ENCODE results near the gene MICALL1. TPM values are rescaled to one million over a fixed set of nuclear protein-coding genes. Genes with fewer than 3 reads are reported as not detected.
"Not testable (repeated sequence)": the region's sequence is repeated elsewhere in the genome, so short reads cannot be mapped to it uniquely, and the experiment has no call there.

Gene MICALL1
- total RNA-seq, 1 donor from 2014 or later: 30.4 TPM

GRCh38 chr22:37972527-37972926, 66.4 kb downstream of the MICALL1 start:
- DNase-seq (ENCODE audit: low spot score) (no peak), ATAC-seq (no peak)
- intact Hi-C loops (cut with DNase I): no loop called here

- intact Hi-C loops (cut with DNase I): no loop called here
Measured at GRCh38 chr22:37973271-37974170, 67.4 kb downstream of the MICALL1 start.

DNA sequence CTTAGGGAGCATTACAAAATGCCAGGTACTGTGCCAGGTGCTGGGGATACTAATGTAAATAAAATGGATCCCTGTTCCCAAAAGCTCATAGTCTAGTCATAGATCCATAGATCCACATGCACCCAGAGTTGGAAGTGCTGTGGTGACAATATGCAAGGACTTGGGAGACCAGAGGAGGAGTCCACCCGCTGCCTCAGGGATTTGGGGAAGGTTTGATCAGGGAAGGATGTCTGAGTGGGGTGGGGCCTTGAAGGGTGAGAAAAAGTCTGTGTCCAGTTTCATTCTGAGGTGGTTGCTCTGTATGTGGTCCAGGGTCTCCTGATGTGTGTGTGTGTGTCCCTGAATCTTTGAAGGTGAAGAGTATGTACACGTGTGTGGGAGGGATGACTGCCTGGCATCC, 69.1 kb downstream of the MICALL1 start:
- DNase-seq (ENCODE audit: low spot score) (no peak), ATAC-seq (no peak)
- intact Hi-C loops (cut with DNase I): no loop called here

More at GRCh38 chr22:37973271-37974170, 67.4 kb downstream of the MICALL1 start:
- ATAC-seq (peak; percentile 2), DNase-seq (ENCODE audit: low spot score) (no peak)

- DNase-seq (ENCODE audit: low spot score); intact Hi-C loops (cut with DNase I); ATAC-seq: not testable (repeated sequence)
Measured at GRCh38 chr22:37976022-37976421, 69.9 kb downstream of the MICALL1 start.

DNA sequence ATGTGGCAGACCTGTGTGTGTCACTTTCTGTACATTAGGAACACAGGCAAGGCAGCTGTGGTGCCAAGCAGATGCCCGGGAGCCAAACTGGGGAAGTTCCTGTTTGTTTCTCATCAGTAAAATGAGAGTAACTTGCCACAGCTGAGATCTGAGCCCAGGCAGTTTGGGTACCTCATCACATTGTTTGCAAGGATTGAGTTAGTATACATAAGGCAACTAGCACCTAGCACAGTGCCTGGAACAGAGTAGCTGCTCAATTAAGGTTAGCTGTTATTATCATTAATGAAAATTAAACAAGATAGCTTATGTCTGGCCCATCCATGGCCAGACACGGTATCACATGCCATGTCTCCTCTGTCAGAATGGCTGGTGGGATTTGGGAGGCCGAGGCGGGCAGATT, 70.5 kb downstream of the MICALL1 start:
- ATAC-seq (no peak), DNase-seq (ENCODE audit: low spot score) (no peak)
- intact Hi-C loops (cut with DNase I): no loop called here

- peak; percentile 31 for ATAC-seq
- intact Hi-C loops (cut with DNase I): no loop called here
Measured at GRCh38 chr22:37979782-37980181, 73.7 kb downstream of the MICALL1 start.

DNA sequence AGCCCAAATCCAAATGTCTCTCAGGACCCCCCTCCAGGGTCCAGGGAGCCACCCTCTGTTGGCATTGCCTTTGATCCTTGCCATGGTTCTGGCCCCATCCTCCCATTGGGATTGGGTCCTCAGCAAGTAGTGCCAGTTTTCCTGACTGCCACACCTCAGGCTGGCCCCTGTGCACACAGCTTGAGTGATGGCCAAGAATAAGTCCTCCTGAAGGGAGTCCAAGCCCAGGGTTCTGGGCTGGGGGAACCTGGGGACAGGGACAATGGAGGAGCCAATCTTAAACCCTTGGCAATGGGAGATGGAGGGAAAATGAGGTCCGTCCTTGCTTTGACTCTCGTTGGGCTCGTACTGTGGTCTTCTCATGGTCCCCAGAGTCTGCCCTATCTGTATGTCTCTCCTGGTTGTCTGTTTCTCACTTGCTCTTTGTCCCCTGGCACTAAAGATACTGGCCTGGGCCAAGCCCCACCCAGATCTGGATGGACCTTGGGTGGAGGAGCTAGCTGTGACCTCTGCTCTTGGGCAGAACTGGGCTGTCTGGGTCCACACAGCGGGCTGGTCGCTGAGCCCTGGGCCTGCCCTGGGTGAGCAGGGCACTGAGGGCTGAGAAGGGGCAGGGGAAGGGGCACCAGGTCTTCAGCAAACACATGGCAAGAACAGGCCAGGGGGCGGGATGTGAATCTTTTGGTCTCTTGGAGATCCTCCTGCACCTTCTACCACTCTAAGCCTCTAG, 75.3 kb downstream of the MICALL1 start:
- intact Hi-C loops (cut with DNase I): no loop called here
- ATAC-seq (peak; percentile 4), DNase-seq (ENCODE audit: low spot score) (no peak)

More at GRCh38 chr22:37979782-37980181, 73.7 kb downstream of the MICALL1 start:
- DNase-seq (ENCODE audit: low spot score): no peak

GRCh38 chr22:37982151-37982785, 76.2 kb downstream of the MICALL1 start:
- peak; percentile 16 for ATAC-seq

GRCh38 chr22:37982938-37983859, 77.1 kb downstream of the MICALL1 start:
- ATAC-seq: no peak
- intact Hi-C loops (cut with DNase I): no loop called here
- DNase-seq (ENCODE audit: low spot score): no peak

More at GRCh38 chr22:37982151-37982785, 76.2 kb downstream of the MICALL1 start:
- intact Hi-C loops (cut with DNase I): no loop called here
- no peak for DNase-seq (ENCODE audit: low spot score)

- intact Hi-C loops (cut with DNase I): no loop called here
- ATAC-seq (peak; percentile 45), DNase-seq (ENCODE audit: low spot score) (peak; percentile 75)
Measured at GRCh38 chr22:37983860-37984791, 78.0 kb downstream of the MICALL1 start, which contains the start of gene SOX10. Gene SOX10, minus strand, starts transcription at chr22:37984555. Its CDS starts 771 bp downstream, at chr22:37983784.

DNA sequence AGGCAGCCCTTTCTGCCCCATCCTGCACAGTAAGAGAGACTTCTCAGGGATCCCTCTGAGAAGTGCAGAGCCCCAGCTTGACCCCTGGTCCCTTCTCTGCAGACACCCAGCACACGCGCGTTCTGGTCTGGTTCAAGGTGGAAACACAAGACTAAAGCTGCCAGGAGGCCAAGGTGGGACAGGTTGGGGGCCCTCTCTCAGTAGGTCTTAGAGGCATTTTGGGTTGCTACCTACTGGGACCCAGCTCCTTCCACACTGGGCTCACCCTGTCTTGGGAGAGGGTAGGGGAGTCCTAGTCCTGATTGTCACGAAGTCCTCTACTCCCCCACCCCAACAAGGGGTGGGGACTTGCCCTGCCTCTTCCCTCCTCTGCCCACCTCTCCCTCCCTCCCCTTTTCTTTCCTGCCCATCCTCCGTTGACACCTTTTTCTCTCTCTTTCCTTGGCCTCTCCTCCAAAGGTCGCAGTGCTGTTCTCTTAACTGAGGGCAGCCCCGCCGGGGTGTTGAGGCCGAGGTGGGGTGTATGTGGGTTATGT, 79.0 kb downstream of the MICALL1 start:
- ATAC-seq (no peak), DNase-seq (ENCODE audit: low spot score) (no peak)
- intact Hi-C loops (cut with DNase I): loop anchor here (5.0 kb wide), 1 partner anchor 47 kb away; no protein-coding TSS in a partner anchor

GRCh38 chr22:37985751-37986281, 79.7 kb downstream of the MICALL1 start:
- ATAC-seq: peak; percentile 42
- intact Hi-C loops (cut with DNase I): loop anchor here (5.0 kb wide), 1 partner anchor 46 kb away; no protein-coding TSS in a partner anchor
- no peak for DNase-seq (ENCODE audit: low spot score)

GRCh38 chr22:37986371-37986770, 80.3 kb downstream of the MICALL1 start:
- intact Hi-C loops (cut with DNase I): loop anchor here (5.0 kb wide), 1 partner anchor 46 kb away; no protein-coding TSS in a partner anchor
- ATAC-seq: no peak
- no peak for DNase-seq (ENCODE audit: low spot score)

DNA sequence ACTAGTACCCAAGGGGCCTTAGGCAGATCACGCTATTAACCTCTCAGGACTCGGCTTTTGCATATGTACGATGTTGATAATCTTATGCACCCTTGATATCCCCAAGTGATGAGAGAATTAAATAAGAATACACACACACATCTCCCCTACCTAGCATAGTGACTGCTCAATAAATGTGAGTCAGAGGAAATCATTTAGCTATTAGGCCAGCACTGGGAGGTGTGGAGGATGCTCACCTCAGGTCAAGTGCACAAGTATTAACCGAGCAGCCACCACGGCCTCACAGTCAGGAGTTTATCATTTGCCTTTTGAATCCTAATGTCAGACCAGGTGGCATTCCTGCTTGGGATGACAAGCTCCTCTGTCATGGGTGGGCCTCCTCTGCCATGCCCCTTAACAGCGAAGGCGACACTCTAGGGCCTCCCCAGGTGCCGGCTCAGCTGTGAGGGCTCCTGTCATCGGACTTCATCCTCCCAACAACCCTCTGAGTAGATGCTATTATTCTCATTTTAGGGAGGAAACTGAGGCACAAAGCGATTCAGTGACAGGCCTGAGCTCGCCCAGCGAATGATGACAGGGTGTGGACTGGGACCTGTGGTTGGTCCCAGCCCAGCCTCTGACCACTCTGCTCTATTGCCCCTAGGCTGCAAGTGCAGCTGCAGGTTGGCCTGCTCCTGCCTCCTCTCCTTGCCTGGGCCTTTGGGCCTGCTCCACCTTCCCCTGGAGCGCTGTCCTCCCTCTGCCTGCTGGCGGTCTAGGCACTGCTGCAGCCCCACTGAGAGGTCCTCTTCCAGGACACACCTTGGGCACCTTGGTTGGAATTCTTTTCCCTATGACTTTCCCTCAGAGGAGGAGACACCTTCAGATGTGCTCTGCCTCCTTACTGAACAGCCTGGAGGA, 83.3 kb downstream of the MICALL1 start:
- ATAC-seq: no peak
- DNase-seq (ENCODE audit: low spot score): no peak
- intact Hi-C loops (cut with DNase I): loop anchor here (5.0 kb wide), 1 partner anchor 43 kb away; no protein-coding TSS in a partner anchor

- ATAC-seq: no peak
- intact Hi-C loops (cut with DNase I): no loop called here
Measured at GRCh38 chr22:37990301-37990700, 84.2 kb downstream of the MICALL1 start.

GRCh38 chr22:37990862-37991261, 84.8 kb downstream of the MICALL1 start:
- ATAC-seq: no peak
- intact Hi-C loops (cut with DNase I): no loop called here

More at GRCh38 chr22:37990301-37990700, 84.2 kb downstream of the MICALL1 start:
- no peak for DNase-seq (ENCODE audit: low spot score)

More at GRCh38 chr22:37990862-37991261, 84.8 kb downstream of the MICALL1 start:
- DNase-seq (ENCODE audit: low spot score): no peak
